Loucy (cell line): Measurements from ENCODE around the gene STON2.

Experiments used
- H2AFZ ChIP-seq: fragments of 200-600 bp; sonication (generic); 2 replicates; pipeline ENCODE4 v1.6.0; 2016; ENCODE audit warnings: antibody characterized with exemption, mild to moderate bottlenecking, low read length, moderate library complexity
- H3F3A ChIP-seq: fragments of 200-600 bp; 2 replicates; pipeline ENCODE4 v1.6.0; 2016; ENCODE audit warnings: antibody characterized with exemption, low read depth, mild to moderate bottlenecking
- H3K27me3 ChIP-seq: fragments of 200-600 bp; sonication (generic); 2 replicates; pipeline ENCODE4 v1.6.1; 2014; ENCODE audit warnings: low read length, mild to moderate bottlenecking; ENCODE audit not compliant: insufficient read depth, poor library complexity, severe bottlenecking
- H3K36me3 ChIP-seq: fragments of 200-600 bp; sonication (generic); 2 replicates; pipeline ENCODE4 v1.6.1; 2016; ENCODE audit warnings: low read length; ENCODE audit not compliant: insufficient read depth
- H3K4me1 ChIP-seq: fragments of 200-600 bp; sonication (generic); 2 replicates; pipeline ENCODE4 v1.5.1; 2014; ENCODE audit warnings: low read length, mild to moderate bottlenecking; ENCODE audit not compliant: insufficient read depth, poor library complexity, severe bottlenecking
- H3K4me2 ChIP-seq: fragments of 200-600 bp; sonication (generic); 2 replicates; pipeline ENCODE4 v1.6.0; 2014; ENCODE audit warnings: antibody characterized with exemption, low read length, low read depth, mild to moderate bottlenecking; ENCODE audit not compliant: poor library complexity, severe bottlenecking
- H3K4me3 ChIP-seq: fragments of 200-600 bp; sonication (generic); 2 replicates; pipeline ENCODE4 v1.5.1; 2014; ENCODE audit warnings: low read length, mild to moderate bottlenecking, mixed read lengths; ENCODE audit not compliant: poor library complexity, severe bottlenecking
- H3K79me2 ChIP-seq: fragments of 200-600 bp; sonication (generic); 2 replicates; pipeline ENCODE4 v1.6.1; 2014; ENCODE audit warnings: low read length; ENCODE audit not compliant: insufficient read depth
- H3K9ac ChIP-seq: fragments of 200-600 bp; sonication (generic); 2 replicates; pipeline ENCODE4 v1.6.0; 2014; ENCODE audit warnings: mild to moderate bottlenecking, low read depth, low read length, moderate library complexity; ENCODE audit not compliant: poor library complexity, severe bottlenecking
- H3K9me2 ChIP-seq: fragments of 200-600 bp; sonication (generic); replicated peaks from 2 replicates; pipeline ENCODE4 v1.6.1; 2016; ENCODE audit warnings: low read depth, low read length, mixed read lengths
- H3K9me3 ChIP-seq: fragments of 200-600 bp; sonication (generic); 2 replicates; pipeline ENCODE4 v1.6.1; 2014; ENCODE audit warnings: mild to moderate bottlenecking, antibody characterized with exemption, low read length, low read depth; ENCODE audit not compliant: insufficient read depth
- H4K20me1 ChIP-seq: fragments of 200-600 bp; sonication (generic); 2 replicates; pipeline ENCODE4 v1.6.0; 2014; ENCODE audit warnings: antibody characterized with exemption, low read length, mild to moderate bottlenecking; ENCODE audit not compliant: insufficient read depth, poor library complexity, severe bottlenecking
- CTCF ChIP-seq: fragments of 200-600 bp; sonication (generic); conservative IDR thresholded peaks from 2 replicates; pipeline ENCODE4 v1.5.1; 2014; ENCODE audit warnings: mild to moderate bottlenecking, antibody characterized with exemption, low read length
- EZH2phosphoT487 ChIP-seq: fragments of 200-600 bp; IDR thresholded peaks from 2 replicates; pipeline ENCODE4 v1.6.1; 2018; ENCODE audit warnings: antibody characterized with exemption, mild to moderate bottlenecking, moderate library complexity, borderline replicate concordance

Gene STON2

GRCh38 chr14:81319946-81320345, 80.2 kb downstream of the STON2 start:
- Histone ChIP-seq H3K4me2 (no peak overlapping the region), H3K4me1 (no peaks in the 10 kb centered on the region), H3K9ac (no peak overlapping the region), H3K4me3 (no peak overlapping the region), H3K9me3 (no peaks in the 10 kb centered on the region), H3K9me2 (no peaks in the 10 kb centered on the region), H3K27me3 (no peaks in the 10 kb centered on the region), H3K79me2 (no peaks in the 10 kb centered on the region), H3F3A (no peaks in the 10 kb centered on the region), H4K20me1 (no peaks in the 10 kb centered on the region), H3K36me3 (no peaks in the 10 kb centered on the region), H2AFZ (no peak overlapping the region)
- TF ChIP-seq EZH2phosphoT487 (no peak), CTCF (no peak)

GRCh38 chr14:81319314-81319713, 80.8 kb downstream of the STON2 start:
- H3K9ac ChIP-seq, result no peak overlapping the region
- TF ChIP-seq CTCF (no peak), EZH2phosphoT487 (no peak)
- no peaks in the 10 kb centered on the region for H3K27me3 ChIP-seq
- H3K79me2 ChIP-seq, result no peaks in the 10 kb centered on the region
- H3K4me1 ChIP-seq, result no peaks in the 10 kb centered on the region
- no peak overlapping the region for H2AFZ ChIP-seq
- H3K4me2 ChIP-seq, result no peak overlapping the region
- no peaks in the 10 kb centered on the region for H3K9me2 ChIP-seq
- H3K36me3 ChIP-seq, result no peaks in the 10 kb centered on the region
- H3K9me3 ChIP-seq, result no peaks in the 10 kb centered on the region
- H3F3A ChIP-seq, result no peaks in the 10 kb centered on the region
- H4K20me1 ChIP-seq, result no peaks in the 10 kb centered on the region
- no peak overlapping the region for H3K4me3 ChIP-seq

- TF ChIP-seq EZH2phosphoT487 (no peak), CTCF (no peak)
- Histone ChIP-seq H3K36me3 (no peaks in the 10 kb centered on the region), H3K9ac (no peak overlapping the region), H3F3A (no peaks in the 10 kb centered on the region), H3K79me2 (no peaks in the 10 kb centered on the region), H3K27me3 (no peaks in the 10 kb centered on the region), H3K9me3 (no peaks in the 10 kb centered on the region), H3K4me3 (no peak overlapping the region), H3K9me2 (no peaks in the 10 kb centered on the region), H3K4me1 (no peaks in the 10 kb centered on the region), H2AFZ (no peak overlapping the region), H3K4me2 (no peak overlapping the region), H4K20me1 (no peaks in the 10 kb centered on the region)
Observed at GRCh38 chr14:81315341-81315740, 84.8 kb downstream of the STON2 start.
